ENCODE results near the gene GNB2.
"Not testable (repeated sequence)": the region's sequence is repeated elsewhere in the genome, so short reads cannot be mapped to it uniquely, and the experiment has no call there.

GNB2 gene

DNA sequence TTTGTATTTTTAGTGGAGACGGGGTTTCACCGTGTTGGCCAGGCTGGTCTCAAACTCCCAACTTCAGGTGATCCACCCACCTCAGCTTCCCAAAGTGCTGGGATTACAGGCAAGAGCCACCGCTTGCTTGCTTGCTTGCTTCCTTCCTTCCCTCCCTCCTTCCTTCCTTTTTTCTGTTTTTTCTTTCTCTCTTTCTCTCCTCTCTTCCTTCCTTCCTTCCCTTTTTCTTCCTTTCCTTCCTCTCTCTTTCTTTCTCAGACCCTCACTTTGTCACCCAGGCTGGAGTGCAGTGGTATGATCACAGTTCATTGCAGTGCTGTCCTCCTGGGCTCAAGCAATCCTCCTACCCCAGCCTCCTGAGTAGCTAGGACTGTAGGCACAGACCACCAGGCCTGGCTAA lies 27.5 kb downstream of the GNB2 start:
- H3K9me3 ChIP-seq (ENCODE audit: control insufficient read depth in 2 of 2, low read length in 2 of 2); H3K4me1 ChIP-seq (ENCODE audit: control insufficient read depth in 2 of 2, insufficient read depth in 2 of 2, low read length in 2 of 2); H3K27ac ChIP-seq (ENCODE audit: low read depth in 2 of 2, low read length in 2 of 2); H3K4me3 ChIP-seq (ENCODE audit: low read length in 2 of 2); H3K9ac ChIP-seq (ENCODE audit: low read depth in 1 of 2, low read length in 2 of 2); H3K27me3 ChIP-seq (ENCODE audit: control insufficient read depth in 2 of 2, insufficient read depth in 2 of 2, low read length in 2 of 2); H3K36me3 ChIP-seq (ENCODE audit: control insufficient read depth in 2 of 2, insufficient read depth in 2 of 2, low read length in 2 of 2): not testable (repeated sequence)

DNA sequence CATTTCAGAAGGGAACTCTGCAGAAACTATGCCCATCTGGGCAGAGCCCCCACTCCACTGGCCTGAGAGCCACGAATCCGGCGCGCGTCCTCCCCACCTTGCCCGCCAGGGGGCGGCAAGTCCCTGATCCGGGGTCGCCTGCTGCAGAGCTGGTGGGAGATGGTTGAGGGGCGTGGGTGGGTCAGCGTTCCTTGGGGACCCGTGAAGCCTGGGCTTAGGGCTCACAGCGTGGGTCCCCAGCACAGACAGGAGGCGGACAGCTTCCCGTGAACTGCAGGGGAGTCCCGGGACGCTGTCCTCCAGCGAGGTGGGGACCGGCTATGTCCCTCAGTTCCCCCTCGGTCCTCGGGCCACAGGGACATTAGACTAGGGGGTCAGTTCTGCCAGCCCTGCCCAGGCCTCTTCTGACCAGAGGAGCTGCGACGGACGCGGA lies 31.8 kb downstream of the GNB2 start:
- Histone ChIP-seq H3K27ac (ENCODE audit: low read depth in 2 of 2, low read length in 2 of 2) (peak overlapping the region; percentile 85 to 97), H3K4me1 (ENCODE audit: control insufficient read depth in 2 of 2, insufficient read depth in 2 of 2, low read length in 2 of 2) (peaks cover 13 to 15% of the 10 kb centered on the region in 2 donors), H3K4me3 (ENCODE audit: low read length in 2 of 2) (peak overlapping the region; percentile 88 to 93), H3K9ac (ENCODE audit: low read depth in 1 of 2, low read length in 2 of 2) (peak overlapping the region; percentile 79 to 97), H3K36me3 (ENCODE audit: control insufficient read depth in 2 of 2, insufficient read depth in 2 of 2, low read length in 2 of 2) (peaks cover 0 to 2% of the 10 kb centered on the region in 2 donors), H3K27me3 (ENCODE audit: control insufficient read depth in 2 of 2, insufficient read depth in 2 of 2, low read length in 2 of 2) (no peaks in the 10 kb centered on the region), H3K9me3 (ENCODE audit: control insufficient read depth in 2 of 2, low read length in 2 of 2) (no peaks in the 10 kb centered on the region)

- peak within 1 kb of the TSS; percentile 88 to 93 for H3K4me3 ChIP-seq (ENCODE audit: low read length in 2 of 2)
- peaks cover 0 to 2% of the 10 kb centered on the region in 2 donors for H3K36me3 ChIP-seq (ENCODE audit: control insufficient read depth in 2 of 2, insufficient read depth in 2 of 2, low read length in 2 of 2)
- H3K27ac ChIP-seq (ENCODE audit: low read depth in 2 of 2, low read length in 2 of 2): peak within 1 kb of the TSS; percentile 85 to 97
- no peaks in the 10 kb centered on the region for H3K27me3 ChIP-seq (ENCODE audit: control insufficient read depth in 2 of 2, insufficient read depth in 2 of 2, low read length in 2 of 2)
- peak within 1 kb of the TSS; percentile 79 to 97 for H3K9ac ChIP-seq (ENCODE audit: low read depth in 1 of 2, low read length in 2 of 2)
- H3K4me1 ChIP-seq (ENCODE audit: control insufficient read depth in 2 of 2, insufficient read depth in 2 of 2, low read length in 2 of 2): peaks cover 13 to 15% of the 10 kb centered on the region in 2 donors
- H3K9me3 ChIP-seq (ENCODE audit: control insufficient read depth in 2 of 2, low read length in 2 of 2): no peaks in the 10 kb centered on the region
Measured at GRCh38 chr7:100705753-100706671, 32.5 kb downstream of the GNB2 start, which contains the start of gene POP7. POP7 (plus strand) TSS chr7:100706121; CDS start chr7:100706831, 710 bp downstream.

DNA sequence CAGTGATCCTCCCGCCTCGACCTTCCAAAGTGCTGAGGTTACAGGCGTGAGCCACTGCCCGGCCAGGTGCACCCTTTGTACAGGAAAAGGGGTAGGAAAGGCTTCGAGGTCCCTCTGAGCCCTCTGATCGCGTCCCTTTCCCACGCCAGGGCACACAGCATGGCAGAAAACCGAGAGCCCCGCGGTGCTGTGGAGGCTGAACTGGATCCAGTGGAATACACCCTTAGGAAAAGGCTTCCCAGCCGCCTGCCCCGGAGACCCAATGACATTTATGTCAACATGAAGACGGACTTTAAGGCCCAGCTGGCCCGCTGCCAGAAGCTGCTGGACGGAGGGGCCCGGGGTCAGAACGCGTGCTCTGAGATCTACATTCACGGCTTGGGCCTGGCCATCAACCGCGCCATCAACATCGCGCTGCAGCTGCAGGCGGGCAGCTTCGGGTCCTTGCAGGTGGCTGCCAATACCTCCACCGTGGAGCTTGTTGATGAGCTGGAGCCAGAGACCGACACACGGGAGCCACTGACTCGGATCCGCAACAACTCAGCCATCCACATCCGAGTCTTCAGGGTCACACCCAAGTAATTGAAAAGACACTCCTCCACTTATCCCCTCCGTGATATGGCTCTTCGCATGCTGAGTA lies 33.3 kb downstream of the GNB2 start:
- H3K27ac ChIP-seq (ENCODE audit: low read depth in 2 of 2, low read length in 2 of 2): peak overlapping the region in 1 of 2 donors; percentile 97
- H3K4me1 ChIP-seq (ENCODE audit: control insufficient read depth in 2 of 2, insufficient read depth in 2 of 2, low read length in 2 of 2): peaks cover 13 to 15% of the 10 kb centered on the region in 2 donors
- no peaks in the 10 kb centered on the region for H3K27me3 ChIP-seq (ENCODE audit: control insufficient read depth in 2 of 2, insufficient read depth in 2 of 2, low read length in 2 of 2)
- peak overlapping the region; percentile 88 to 93 for H3K4me3 ChIP-seq (ENCODE audit: low read length in 2 of 2)
- peaks cover 0 to 2% of the 10 kb centered on the region in 2 donors for H3K36me3 ChIP-seq (ENCODE audit: control insufficient read depth in 2 of 2, insufficient read depth in 2 of 2, low read length in 2 of 2)
- no peaks in the 10 kb centered on the region for H3K9me3 ChIP-seq (ENCODE audit: control insufficient read depth in 2 of 2, low read length in 2 of 2)
- H3K9ac ChIP-seq (ENCODE audit: low read depth in 1 of 2, low read length in 2 of 2): peak overlapping the region; percentile 79 to 83

DNA sequence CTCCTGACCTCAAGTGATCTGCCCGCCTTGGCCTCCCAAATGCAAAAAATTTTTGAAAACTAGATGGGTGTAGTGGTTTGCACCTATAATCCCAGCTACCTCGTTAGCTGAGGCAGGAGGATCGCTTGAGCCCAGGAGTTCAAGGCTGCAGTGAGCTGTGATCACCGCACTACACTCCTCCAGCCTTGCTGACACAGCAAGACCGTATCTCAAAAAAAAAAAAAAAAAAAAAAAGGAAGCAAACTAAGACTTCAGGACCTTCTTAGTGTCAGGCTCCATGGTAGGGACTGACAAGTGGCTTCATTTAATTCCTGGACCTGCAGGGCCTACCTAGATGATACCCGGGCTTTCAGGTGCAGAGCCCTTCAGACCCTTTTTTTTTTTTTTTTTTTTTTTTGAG lies 34.9 kb downstream of the GNB2 start:
- H3K27ac ChIP-seq (ENCODE audit: low read depth in 2 of 2, low read length in 2 of 2): no peak overlapping the region
- H3K4me1 ChIP-seq (ENCODE audit: control insufficient read depth in 2 of 2, insufficient read depth in 2 of 2, low read length in 2 of 2): peaks cover 13 to 15% of the 10 kb centered on the region in 2 donors
- H3K27me3 ChIP-seq (ENCODE audit: control insufficient read depth in 2 of 2, insufficient read depth in 2 of 2, low read length in 2 of 2): no peaks in the 10 kb centered on the region
- peaks cover 0 to 2% of the 10 kb centered on the region in 2 donors for H3K36me3 ChIP-seq (ENCODE audit: control insufficient read depth in 2 of 2, insufficient read depth in 2 of 2, low read length in 2 of 2)
- H3K9ac ChIP-seq (ENCODE audit: low read depth in 1 of 2, low read length in 2 of 2): no peak overlapping the region
- no peak overlapping the region for H3K4me3 ChIP-seq (ENCODE audit: low read length in 2 of 2)
- no peaks in the 10 kb centered on the region for H3K9me3 ChIP-seq (ENCODE audit: control insufficient read depth in 2 of 2, low read length in 2 of 2)

DNA sequence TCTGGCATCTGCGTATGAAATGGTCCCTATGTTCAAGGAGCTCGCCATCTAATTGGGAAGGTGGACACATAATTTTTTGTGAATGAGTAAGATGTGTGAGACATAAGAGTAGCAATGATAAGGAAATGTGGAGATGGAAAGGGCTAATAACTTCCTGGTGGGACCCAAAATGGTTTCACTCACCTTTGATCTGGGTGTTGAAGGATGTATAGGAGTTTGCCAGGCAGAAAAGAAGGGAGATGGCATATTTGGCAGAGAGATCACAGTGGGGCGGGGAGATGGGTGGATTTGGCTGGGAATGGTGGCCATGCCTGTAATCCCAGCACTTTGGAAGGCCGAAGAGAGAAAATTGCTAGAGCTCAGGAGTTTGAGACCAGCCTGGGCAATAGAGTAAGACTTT lies 36.9 kb downstream of the GNB2 start:
- no peak overlapping the region for H3K9ac ChIP-seq (ENCODE audit: low read depth in 1 of 2, low read length in 2 of 2)
- H3K4me1 ChIP-seq (ENCODE audit: control insufficient read depth in 2 of 2, insufficient read depth in 2 of 2, low read length in 2 of 2): peaks cover 8% of the 10 kb centered on the region in 2 donors
- H3K9me3 ChIP-seq (ENCODE audit: control insufficient read depth in 2 of 2, low read length in 2 of 2): no peaks in the 10 kb centered on the region
- no peak overlapping the region for H3K27ac ChIP-seq (ENCODE audit: low read depth in 2 of 2, low read length in 2 of 2)
- no peak overlapping the region for H3K4me3 ChIP-seq (ENCODE audit: low read length in 2 of 2)
- H3K27me3 ChIP-seq (ENCODE audit: control insufficient read depth in 2 of 2, insufficient read depth in 2 of 2, low read length in 2 of 2): no peaks in the 10 kb centered on the region
- peaks cover 0 to 2% of the 10 kb centered on the region in 2 donors for H3K36me3 ChIP-seq (ENCODE audit: control insufficient read depth in 2 of 2, insufficient read depth in 2 of 2, low read length in 2 of 2)

DNA sequence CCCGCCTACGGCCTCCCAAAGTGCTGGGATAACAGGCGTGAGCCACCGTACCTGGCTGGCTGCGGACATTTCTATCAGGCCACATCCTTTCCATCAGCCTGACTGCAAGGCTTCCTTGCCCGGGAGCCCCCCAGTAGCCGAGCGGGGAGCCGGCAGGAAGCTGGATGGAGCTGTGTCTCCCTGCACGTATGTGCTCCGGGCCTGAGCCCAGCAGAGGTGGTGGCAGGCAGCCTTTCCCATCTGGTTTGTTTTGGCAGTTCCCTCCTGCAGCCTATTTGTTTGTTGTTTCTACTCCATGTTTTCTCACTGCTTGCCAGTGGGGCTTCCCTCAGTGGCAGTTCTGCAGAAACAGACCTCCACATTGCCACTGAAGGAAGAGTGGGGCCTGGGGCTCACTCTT lies 37.8 kb downstream of the GNB2 start:
- no peak overlapping the region for H3K27ac ChIP-seq (ENCODE audit: low read depth in 2 of 2, low read length in 2 of 2)
- peaks cover 8% of the 10 kb centered on the region in 2 donors for H3K4me1 ChIP-seq (ENCODE audit: control insufficient read depth in 2 of 2, insufficient read depth in 2 of 2, low read length in 2 of 2)
- H3K9me3 ChIP-seq (ENCODE audit: control insufficient read depth in 2 of 2, low read length in 2 of 2): no peaks in the 10 kb centered on the region
- peaks cover 0 to 2% of the 10 kb centered on the region in 2 donors for H3K36me3 ChIP-seq (ENCODE audit: control insufficient read depth in 2 of 2, insufficient read depth in 2 of 2, low read length in 2 of 2)
- no peak overlapping the region for H3K9ac ChIP-seq (ENCODE audit: low read depth in 1 of 2, low read length in 2 of 2)
- no peak overlapping the region for H3K4me3 ChIP-seq (ENCODE audit: low read length in 2 of 2)
- H3K27me3 ChIP-seq (ENCODE audit: control insufficient read depth in 2 of 2, insufficient read depth in 2 of 2, low read length in 2 of 2): no peaks in the 10 kb centered on the region

GRCh38 chr7:100714725-100715124 lies 41.2 kb downstream of the GNB2 start:
- Histone ChIP-seq H3K9me3 (ENCODE audit: control insufficient read depth in 2 of 2, low read length in 2 of 2) (no peaks in the 10 kb centered on the region), H3K4me1 (ENCODE audit: control insufficient read depth in 2 of 2, insufficient read depth in 2 of 2, low read length in 2 of 2) (peaks cover 0 to 3% of the 10 kb centered on the region in 2 donors), H3K4me3 (ENCODE audit: low read length in 2 of 2) (no peak overlapping the region), H3K27me3 (ENCODE audit: control insufficient read depth in 2 of 2, insufficient read depth in 2 of 2, low read length in 2 of 2) (peaks cover 4 to 5% of the 10 kb centered on the region in 2 donors), H3K36me3 (ENCODE audit: control insufficient read depth in 2 of 2, insufficient read depth in 2 of 2, low read length in 2 of 2) (no peaks in the 10 kb centered on the region), H3K9ac (ENCODE audit: low read depth in 1 of 2, low read length in 2 of 2) (no peak overlapping the region), H3K27ac (ENCODE audit: low read depth in 2 of 2, low read length in 2 of 2) (no peak overlapping the region)

GRCh38 chr7:100717073-100717472 lies 43.5 kb downstream of the GNB2 start:
- H3K4me1 ChIP-seq (ENCODE audit: control insufficient read depth in 2 of 2, insufficient read depth in 2 of 2, low read length in 2 of 2); H3K36me3 ChIP-seq (ENCODE audit: control insufficient read depth in 2 of 2, insufficient read depth in 2 of 2, low read length in 2 of 2); H3K9me3 ChIP-seq (ENCODE audit: control insufficient read depth in 2 of 2, low read length in 2 of 2); H3K9ac ChIP-seq (ENCODE audit: low read depth in 1 of 2, low read length in 2 of 2); H3K27ac ChIP-seq (ENCODE audit: low read depth in 2 of 2, low read length in 2 of 2); H3K4me3 ChIP-seq (ENCODE audit: low read length in 2 of 2): not testable (repeated sequence)
- H3K27me3 ChIP-seq (ENCODE audit: control insufficient read depth in 2 of 2, insufficient read depth in 2 of 2, low read length in 2 of 2): peaks cover 21 to 24% of the 10 kb centered on the region in 2 donors
